B cell (primary cell): ENCODE measurements around the gene VANGL2. TPM values are rescaled to one million over a fixed set of nuclear protein-coding genes. Genes with fewer than 3 reads are reported as not detected.
A peak's percentile ranks its signal among the peaks of the same experiment; 100 is the strongest.

ENCODE experiments used
- ATAC-seq: fragments of 200-7000 bp; cut with Tn5 transposase; one replicate; pipeline ENCODE4 v1.10.0; 2021; ENCODE audit warnings: low read depth, mild to moderate bottlenecking, moderate number of reproducible peaks, moderate library complexity
- CTCF ChIA-PET: fragments of 350-600 bp; sonication (Branson Sonifier 250); formaldehyde crosslinking; loops from one replicate; lab custom pipeline; 2021; ENCODE audit warnings: antibody characterized with exemption, inconsistent platforms; lab: Charles Lee
- POLR2A ChIA-PET: fragments of 350-600 bp; sonication (Branson Sonifier 250); formaldehyde crosslinking; loops from one replicate; lab custom pipeline; 2021; ENCODE audit warnings: antibody characterized with exemption; lab: Charles Lee
- DNase-seq: peaks from one replicate; pipeline ENCODE4 v3.0.0; 2013
- H2AFZ ChIP-seq: 2 replicates; pipeline ENCODE4 v1.6.1; 2012; ENCODE audit warnings: mild to moderate bottlenecking, low read depth, low read length; ENCODE audit not compliant: insufficient read depth, poor library complexity, severe bottlenecking
- H3K27ac ChIP-seq, 2 donors: 1 replicate in 1 of 2; 2 replicates in 1 of 2; pipeline ENCODE4 v1.5.1; 2012 to 2013; ENCODE audit warnings: low read length in 2 of 2, mild to moderate bottlenecking in 2 of 2, moderate library complexity in 1 of 2
- H3K27me3 ChIP-seq, 4 experiments: fragments of 200-600 bp in 1 of 4; sonication (generic) in 1 of 4; replicated peaks in 1 of 4; 1 replicate in 2 of 4; 2 replicates in 2 of 4; pipeline versions ENCODE4 v1.6.1 to v1.7.0; 2013 to 2016; ENCODE audit warnings: low read length in 3 of 4, mild to moderate bottlenecking in 2 of 4, mixed read lengths in 1 of 4, moderate library complexity in 1 of 4; ENCODE audit not compliant: insufficient read depth in 4 of 4, control insufficient read depth in 3 of 4; ENCODE audit errors: control extremely low read depth in 1 of 4
- H3K36me3 ChIP-seq, 2 experiments: replicated peaks in 1 of 2; 1 replicate in 1 of 2; 2 replicates in 1 of 2; pipeline versions ENCODE4 v1.6.1 to v1.7.1; 2013; ENCODE audit warnings: low read length in 1 of 2; ENCODE audit not compliant: insufficient read depth in 2 of 2, control insufficient read depth in 1 of 2; ENCODE audit errors: control extremely low read depth in 1 of 2, extremely low read depth in 1 of 2
- H3K4me1 ChIP-seq, 2 donors: fragments of 200-600 bp in 1 of 2; sonication (generic) in 1 of 2; 1 replicate in 1 of 2; 2 replicates in 1 of 2; pipeline versions ENCODE4 v1.5.1 to v1.6.1; 2013 to 2017; ENCODE audit warnings: low read length in 2 of 2; ENCODE audit not compliant: control insufficient read depth in 2 of 2, insufficient read depth in 2 of 2
- H3K4me2 ChIP-seq: replicated peaks from 2 replicates; pipeline ENCODE3; 2012; ENCODE audit warnings: mild to moderate bottlenecking, low read depth, low read length; ENCODE audit not compliant: poor library complexity, severe bottlenecking
- H3K4me3 ChIP-seq, 5 experiments: fragments of 200-600 bp in 1 of 5; sonication (generic) in 1 of 5; 1 replicate in 3 of 5; 2 replicates in 2 of 5; pipeline versions ENCODE4 v1.5.1 to v1.7.0; 2011 to 2016; ENCODE audit warnings: low read length in 4 of 5, mild to moderate bottlenecking in 4 of 5, low read depth in 2 of 5, control low read depth in 1 of 5, moderate library complexity in 1 of 5; ENCODE audit not compliant: insufficient read depth in 1 of 5; ENCODE audit errors: control extremely low read depth in 1 of 5, extremely low read depth in 1 of 5
- H3K79me2 ChIP-seq: fragments of 200-600 bp; sonication (generic); one replicate; pipeline ENCODE4 v1.6.0; 2016; ENCODE audit warnings: low read length; ENCODE audit not compliant: control insufficient read depth, insufficient read depth
- H3K9ac ChIP-seq: fragments of 200-600 bp; sonication (generic); 2 replicates; pipeline ENCODE4 v1.6.1; 2017; ENCODE audit warnings: mild to moderate bottlenecking, low read length, moderate library complexity
- H3K9me3 ChIP-seq, 3 donors: one replicate each; pipeline versions ENCODE4 v1.6.1 to v1.7.1; 2013; ENCODE audit warnings: low read length in 2 of 3; ENCODE audit not compliant: control insufficient read depth in 2 of 3, insufficient read depth in 1 of 3; ENCODE audit errors: control extremely low read depth in 1 of 3
- H4K20me1 ChIP-seq: 2 replicates; pipeline ENCODE4 v1.6.0; 2012; ENCODE audit warnings: mild to moderate bottlenecking, low read length; ENCODE audit not compliant: insufficient read depth, control insufficient read depth, poor library complexity, severe bottlenecking
- H3K27ac Mint-ChIP-seq: one replicate; pipeline ENCODE4 v1.8.0; 2021; ENCODE audit warnings: mixed read lengths
- H3K27me3 Mint-ChIP-seq: one replicate; pipeline ENCODE4 v1.8.0; 2021; ENCODE audit warnings: mixed read lengths
- H3K4me1 Mint-ChIP-seq: one replicate; pipeline ENCODE4 v1.8.0; 2021; ENCODE audit warnings: mixed read lengths
- H3K4me3 Mint-ChIP-seq: one replicate; pipeline ENCODE4 v1.8.0; 2021; ENCODE audit warnings: mixed read lengths
- H3K9me3 Mint-ChIP-seq: one replicate; pipeline ENCODE4 v1.8.0; 2022; ENCODE audit warnings: mixed read lengths; ENCODE audit not compliant: insufficient read depth
- CTCF ChIP-seq: fragments of 200-600 bp; IDR thresholded peaks from one replicate; pipeline ENCODE4 v1.8.0; 2022; ENCODE audit warnings: antibody characterized with exemption, mild to moderate bottlenecking
- EZH2 ChIP-seq: IDR thresholded peaks from 2 replicates; pipeline ENCODE4 v1.6.1; 2012; ENCODE audit warnings: borderline replicate concordance, low read depth, mild to moderate bottlenecking, moderate library complexity, low read length; ENCODE audit not compliant: insufficient read depth, poor library complexity, severe bottlenecking
- WGBS: methylation state at CpG from one replicate; pipeline ENCODE4 v1.1.5; 2013; ENCODE audit warnings: missing lambda C conversion rate; ENCODE audit not compliant: insufficient coverage; 5-methylcytosine and 5-hydroxymethylcytosine counted together
- intact Hi-C: fragments of 100-400 bp; cut with micrococcal nuclease; formaldehyde crosslinking; loops from one replicate; pipeline ENCODE4 v1.10.0; 2022
- polyA plus RNA-seq: library from polyadenylated mRNA; depleted of rRNA; stranded (reverse); fragments of >200 nt; gene quantifications from 2 replicates; pipeline ENCODE4 v1.2.3, GENCODE V29; 2012
- total RNA-seq, 2 donors: library from RNA; stranded (reverse); fragments of 120-200 nt in 1 of 2; gene quantifications; 1 replicate in 1 of 2; 2 replicates in 1 of 2; pipeline versions ENCODE4 v1.2.3 to v1.2.4, GENCODE V29; 2013 to 2022

The VANGL2 gene
- total and polyA plus RNA-seq, 2 donors (not counting 1 experiment from before 2014, with no cell fraction given): 0.48 to 14.4 TPM

- Mint-ChIP-seq H3K9me3 (no peaks in the 10 kb centered on the region), H3K4me3 (no peak overlapping the region), H3K27me3 (no peaks in the 10 kb centered on the region), H3K4me1 (peaks cover 22% of the 10 kb centered on the region), H3K27ac (no peak overlapping the region)
- ChIA-PET POLR2A (no interaction called here), CTCF (interaction anchor here (1.0 kb wide), 2 partner anchors 19 to 31 kb away, joined by 3 to 4 read pairs; no protein-coding TSS in a partner anchor)
- peaks cover 12 to 14% of the 10 kb centered on the region in 2 donors for H3K4me1 ChIP-seq
- intact Hi-C loops: no loop called here
- H3K36me3 ChIP-seq: no peaks in the 10 kb centered on the region
- no peaks in the 10 kb centered on the region for H3K9me3 ChIP-seq
- H3K27me3 ChIP-seq: peaks cover 0 to 13% (median 3%) of the 10 kb centered on the region in 4 experiments
- H2AFZ ChIP-seq: no peak overlapping the region
- no peaks in the 10 kb centered on the region for H4K20me1 ChIP-seq
- no peak overlapping the region for H3K4me3 ChIP-seq
- DNase-seq (no peak), ATAC-seq (no peak)
- 80% methylated on average over 1 of the region's 1 CpG for WGBS
- no peak overlapping the region for H3K4me2 ChIP-seq
- no peak for TF ChIP-seq EZH2
- no peak for TF ChIP-seq CTCF
- no peak overlapping the region for H3K27ac ChIP-seq
- H3K79me2 ChIP-seq: no peaks in the 10 kb centered on the region
- H3K9ac ChIP-seq: no peak overlapping the region
Observed at GRCh38 chr1:160397651-160398050, 2.7 kb upstream of the VANGL2 start.

DNA sequence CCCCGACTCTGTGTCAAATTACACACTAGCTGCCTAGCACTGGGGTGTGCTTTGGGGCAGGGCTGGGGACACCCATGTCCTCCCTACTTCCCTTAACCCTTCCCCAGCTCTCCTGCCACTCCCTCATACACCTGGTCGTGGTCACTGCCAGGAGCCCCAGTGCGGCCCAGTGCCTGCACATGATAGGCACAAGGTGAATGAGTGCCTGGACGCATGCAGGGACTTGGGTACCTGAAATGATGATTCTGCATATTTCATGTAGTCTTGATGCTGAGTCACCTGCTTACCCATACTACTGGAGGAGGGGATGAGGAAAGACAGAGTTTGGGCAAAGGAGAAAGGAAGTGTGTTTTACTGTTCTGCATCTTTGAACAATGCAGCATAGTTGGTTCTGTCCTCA lies 1.5 kb upstream of the VANGL2 start:
- no peaks in the 10 kb centered on the region for H3K79me2 ChIP-seq
- H3K9me3 Mint-ChIP-seq: no peaks in the 10 kb centered on the region
- no peaks in the 10 kb centered on the region for H3K9me3 ChIP-seq
- H3K4me3 Mint-ChIP-seq: peak overlapping the region; percentile 51
- peaks cover 33% of the 10 kb centered on the region for H3K4me1 Mint-ChIP-seq
- DNase-seq (no peak), ATAC-seq (no peak)
- H3K27ac Mint-ChIP-seq: peak overlapping the region; percentile 1
- peaks cover 0 to 13% (median 3%) of the 10 kb centered on the region in 4 experiments for H3K27me3 ChIP-seq
- ChIA-PET CTCF (interaction anchor here (1.0 to 1.2 kb wide), 2 partner anchors 30 to 208 kb away, joined by 3 to 4 read pairs; no protein-coding TSS in a partner anchor), POLR2A (no interaction called here)
- H3K9ac ChIP-seq: no peak overlapping the region
- no peak overlapping the region for H3K4me2 ChIP-seq
- peaks cover 12 to 14% of the 10 kb centered on the region in 2 donors for H3K4me1 ChIP-seq
- 100% methylated on average over 2 of the region's 4 CpGs for WGBS
- H2AFZ ChIP-seq: no peak overlapping the region
- intact Hi-C loops: no loop called here
- no peaks in the 10 kb centered on the region for H3K27me3 Mint-ChIP-seq
- H4K20me1 ChIP-seq: no peaks in the 10 kb centered on the region
- H3K36me3 ChIP-seq: no peaks in the 10 kb centered on the region
- TF ChIP-seq CTCF (no peak), EZH2 (no peak)
- H3K27ac ChIP-seq: no peak overlapping the region
- no peak overlapping the region for H3K4me3 ChIP-seq
